ENCODE results near the gene ITPK1. TPM values are rescaled to one million over a fixed set of nuclear protein-coding genes. Genes with fewer than 3 reads are reported as not detected.

Gene ITPK1
- 10 to 100 TPM; 17.8 to 46.3 (median 29.5) TPM for total RNA-seq
- polyA plus RNA-seq: 10 to 100 TPM; 23.3 to 32.8 (median 28.4) TPM
- long read RNA-seq, donor 1: 0 reads
- long read RNA-seq, donor 2, full-length matches to known transcripts: 4 of 4 reads
- long read RNA-seq, donor 2, partial matches to known transcripts: 0 of 4 reads
- long read RNA-seq, donor 2, other reads (novel, unspliced or antisense): 0 of 4 reads
- long read RNA-seq, donor 3, partial matches to known transcripts: 0 of 1 reads
- long read RNA-seq, donor 3, other reads (novel, unspliced or antisense): 0 of 1 reads
- long read RNA-seq, donor 4: 0 reads
- long read RNA-seq, donor 5, full-length matches to known transcripts: 2 of 2 reads
- long read RNA-seq, donor 5, partial matches to known transcripts: 0 of 2 reads
- long read RNA-seq, donor 5, other reads (novel, unspliced or antisense): 0 of 2 reads
- long read RNA-seq, donor 6, full-length matches to known transcripts: 3 of 3 reads
- long read RNA-seq, donor 6, partial matches to known transcripts: 0 of 3 reads
- long read RNA-seq, donor 6, other reads (novel, unspliced or antisense): 0 of 3 reads
- long read RNA-seq, donor 7, full-length matches to known transcripts: 8 of 15 reads
- long read RNA-seq, donor 7, partial matches to known transcripts: 7 of 15 reads
- long read RNA-seq, donor 7, other reads (novel, unspliced or antisense): 0 of 15 reads
- long read RNA-seq, donor 8, full-length matches to known transcripts: 4 of 4 reads
- long read RNA-seq, donor 8, partial matches to known transcripts: 0 of 4 reads
- long read RNA-seq, donor 8, other reads (novel, unspliced or antisense): 0 of 4 reads
- long read RNA-seq, donor 9, full-length matches to known transcripts: 1 of 15 reads
- long read RNA-seq, donor 9, partial matches to known transcripts: 14 of 15 reads
- long read RNA-seq, donor 9, other reads (novel, unspliced or antisense): 0 of 15 reads
- long read RNA-seq, donor 10, full-length matches to known transcripts: 2 of 2 reads
- long read RNA-seq, donor 10, partial matches to known transcripts: 0 of 2 reads
- long read RNA-seq, donor 10, other reads (novel, unspliced or antisense): 0 of 2 reads

DNA sequence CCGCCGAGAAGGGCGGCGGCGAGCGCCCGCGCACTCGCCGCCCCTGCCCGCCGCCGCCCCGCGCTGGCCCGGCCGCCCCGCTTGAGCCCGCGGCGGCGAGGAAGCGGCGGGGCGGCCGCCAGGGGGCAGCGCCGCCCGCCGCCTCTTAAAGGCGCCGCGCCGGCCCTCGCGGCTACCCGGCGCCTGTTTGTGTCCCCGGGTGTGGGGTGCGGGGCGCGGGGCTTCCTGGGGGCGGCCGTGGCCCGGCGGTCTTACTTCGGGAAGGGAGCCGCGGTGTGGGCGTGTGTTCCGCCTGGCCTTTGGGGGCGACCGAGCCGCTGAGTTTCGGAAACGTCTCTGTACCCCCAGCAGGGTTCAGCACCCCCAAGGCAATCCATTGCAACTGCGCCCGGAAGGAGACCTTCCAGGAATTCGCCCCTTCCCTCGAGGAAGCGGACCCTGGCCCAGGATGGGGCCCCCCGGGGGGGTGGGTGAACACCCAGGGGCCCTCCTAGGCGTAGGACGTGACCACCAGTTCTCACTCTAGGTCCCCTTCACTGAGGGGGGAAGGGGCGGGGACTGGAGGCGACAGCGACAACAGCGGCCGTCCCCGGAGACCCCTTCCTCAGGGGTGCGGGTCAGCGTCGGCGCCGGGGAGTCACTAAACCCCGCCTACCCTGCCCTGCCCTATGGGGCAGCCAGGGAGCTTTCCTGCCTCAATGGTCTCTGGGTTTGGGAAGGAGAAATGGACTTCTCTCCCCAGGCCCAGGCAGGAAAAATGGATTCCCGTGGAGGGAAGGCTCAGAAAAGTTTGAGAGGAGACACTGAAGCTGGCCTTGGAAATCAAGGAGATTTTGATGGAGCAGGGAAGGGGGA, at the start of gene ITPK1:
ITPK1 (minus strand) TSS at position 105 of the 855 bp plus-strand sequence. CDS start 762 bp downstream, outside the sequence.
- peak within 1 kb of the TSS; percentile 97 to 100 (median 99) for H3K27ac ChIP-seq
- intact Hi-C loops (cut with DNase I; ENCODE audit: low total_unique reads): no loop called here
- peaks cover 26 to 48% (median 36%) of the 10 kb centered on the region in 4 donors for H3K4me1 ChIP-seq
- no peaks in the 10 kb centered on the region for H3K36me3 ChIP-seq
- peak; percentile 63 to 86 for DNase-seq
- H3K27me3 ChIP-seq: no peaks in the 10 kb centered on the region
- peak within 1 kb of the TSS; percentile 68 to 79 (median 72) for H3K4me3 ChIP-seq
- no peaks in the 10 kb centered on the region for H3K9me3 ChIP-seq
- 0 to 1% (median 1%) methylated on average over 8 to 77 of the region's 77 CpGs for WGBS, 5 donors
- TF ChIP-seq, protein P1, sequence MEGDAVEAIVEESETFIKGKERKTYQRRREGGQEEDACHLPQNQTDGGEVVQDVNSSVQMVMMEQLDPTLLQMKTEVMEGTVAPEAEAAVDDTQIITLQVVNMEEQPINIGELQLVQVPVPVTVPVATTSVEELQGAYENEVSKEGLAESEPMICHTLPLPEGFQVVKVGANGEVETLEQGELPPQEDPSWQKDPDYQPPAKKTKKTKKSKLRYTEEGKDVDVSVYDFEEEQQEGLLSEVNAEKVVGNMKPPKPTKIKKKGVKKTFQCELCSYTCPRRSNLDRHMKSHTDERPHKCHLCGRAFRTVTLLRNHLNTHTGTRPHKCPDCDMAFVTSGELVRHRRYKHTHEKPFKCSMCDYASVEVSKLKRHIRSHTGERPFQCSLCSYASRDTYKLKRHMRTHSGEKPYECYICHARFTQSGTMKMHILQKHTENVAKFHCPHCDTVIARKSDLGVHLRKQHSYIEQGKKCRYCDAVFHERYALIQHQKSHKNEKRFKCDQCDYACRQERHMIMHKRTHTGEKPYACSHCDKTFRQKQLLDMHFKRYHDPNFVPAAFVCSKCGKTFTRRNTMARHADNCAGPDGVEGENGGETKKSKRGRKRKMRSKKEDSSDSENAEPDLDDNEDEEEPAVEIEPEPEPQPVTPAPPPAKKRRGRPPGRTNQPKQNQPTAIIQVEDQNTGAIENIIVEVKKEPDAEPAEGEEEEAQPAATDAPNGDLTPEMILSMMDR (IDR thresholded peaks at IDR 0.05): peak in 2 of 7 experiments; percentile 17 to 60
- TF ChIP-seq POLR2AphosphoS5 (IDR thresholded peaks at IDR 0.05) (no peak), EP300 (IDR thresholded peaks at IDR 0.05) (no peak)

DNA sequence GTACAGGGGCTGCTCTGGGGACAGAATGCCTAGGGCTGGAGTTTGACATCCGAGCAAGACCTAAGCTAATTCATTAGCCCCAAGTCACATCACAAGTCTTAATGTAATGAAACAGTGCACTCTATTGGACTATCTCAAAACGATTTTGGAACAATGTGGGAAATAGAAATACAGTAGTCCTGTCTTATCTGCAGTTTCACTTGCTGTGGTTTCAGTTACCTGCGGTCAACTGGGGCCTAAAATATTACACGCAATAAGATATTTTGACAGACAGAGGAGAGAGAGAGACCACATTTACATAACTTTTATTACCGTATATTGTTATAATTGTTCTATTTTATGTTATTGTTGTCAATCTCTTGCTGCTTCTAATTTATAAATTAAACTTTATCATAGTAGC, 47.8 kb upstream of the ITPK1 start:
- DNase-seq: no peak
- 58 to 73% (median 69%) methylated on average over 5 of the region's 5 CpGs for WGBS, 5 donors
- intact Hi-C loops (cut with DNase I; ENCODE audit: low total_unique reads): no loop called here
- H3K9me3 ChIP-seq: no peaks in the 10 kb centered on the region
- H3K36me3 ChIP-seq: no peaks in the 10 kb centered on the region
- no peaks in the 10 kb centered on the region for H3K4me1 ChIP-seq
- no peaks in the 10 kb centered on the region for H3K27me3 ChIP-seq
- H3K4me3 ChIP-seq: no peak overlapping the region
- TF ChIP-seq, protein P1 (IDR thresholded peaks at IDR 0.05): no peak
- TF ChIP-seq EP300 (IDR thresholded peaks at IDR 0.05): no peak
- TF ChIP-seq POLR2AphosphoS5 (IDR thresholded peaks at IDR 0.05): no peak
- TF ChIP-seq POLR2A (IDR thresholded peaks at IDR 0.05): no peak
- H3K27ac ChIP-seq: no peak overlapping the region

DNA sequence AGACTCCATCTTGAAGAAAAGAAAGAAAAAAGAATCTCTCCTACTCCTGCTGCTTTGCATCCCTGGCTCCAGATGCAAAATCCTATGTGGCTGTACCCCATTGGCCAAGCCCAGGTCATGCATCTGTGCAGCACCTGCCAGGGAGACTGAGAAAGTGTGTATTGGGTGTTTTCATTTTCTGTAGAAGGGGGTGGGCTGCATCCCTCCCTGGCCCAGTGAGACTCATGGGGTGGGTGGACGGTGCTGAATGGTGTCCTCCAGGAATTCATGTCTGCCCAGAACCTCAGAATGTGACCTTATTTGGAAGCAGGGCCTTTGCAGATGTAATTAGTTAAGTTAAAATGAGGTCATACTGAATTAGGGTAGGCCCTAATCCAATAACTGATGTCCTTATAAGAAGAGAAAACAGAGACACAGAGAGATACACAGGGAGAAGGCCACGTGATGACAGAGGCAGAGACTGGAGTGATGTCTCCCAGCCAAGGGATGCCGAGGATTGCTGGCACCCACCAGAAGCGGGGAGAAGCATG, 45.8 kb upstream of the ITPK1 start:
- H3K4me1 ChIP-seq: no peaks in the 10 kb centered on the region
- H3K27ac ChIP-seq: no peak overlapping the region
- DNase-seq: no peak
- TF ChIP-seq POLR2AphosphoS5 (IDR thresholded peaks at IDR 0.05): no peak
- TF ChIP-seq POLR2A (IDR thresholded peaks at IDR 0.05): no peak
- TF ChIP-seq EP300 (IDR thresholded peaks at IDR 0.05): no peak
- TF ChIP-seq, protein P1 (IDR thresholded peaks at IDR 0.05): no peak
- no peaks in the 10 kb centered on the region for H3K36me3 ChIP-seq
- WGBS, 5 donors: 63 to 84% (median 74%) methylated on average over 4 of the region's 4 CpGs
- H3K4me3 ChIP-seq: no peak overlapping the region
- intact Hi-C loops (cut with DNase I; ENCODE audit: low total_unique reads): no loop called here
- H3K9me3 ChIP-seq: no peaks in the 10 kb centered on the region
- no peaks in the 10 kb centered on the region for H3K27me3 ChIP-seq

Data from stomach (tissue), 19 donors.